ENCODE data around the gene PPIP5K1.

Gene PPIP5K1

GRCh38 chr15:43552986-43553385 is 37.0 kb downstream of the PPIP5K1 start:
- TF ChIP-seq ZFX (IDR thresholded peaks at IDR 0.05; ENCODE audit: borderline replicate concordance) (no peak), CTCF (IDR thresholded peaks at IDR 0.05) (no peak)
- no peak overlapping the region for H3K27ac ChIP-seq

- TF ChIP-seq CTCF (IDR thresholded peaks at IDR 0.05) (no peak), ZFX (IDR thresholded peaks at IDR 0.05; ENCODE audit: borderline replicate concordance) (no peak)
- H3K27ac ChIP-seq, result no peak overlapping the region
Observed at GRCh38 chr15:43552256-43552655, 37.8 kb downstream of the PPIP5K1 start.

GRCh38 chr15:43550527-43551363 is 39.3 kb downstream of the PPIP5K1 start:
- TF ChIP-seq ZFX (IDR thresholded peaks at IDR 0.05; ENCODE audit: borderline replicate concordance) (no peak), CTCF (IDR thresholded peaks at IDR 0.05) (no peak)

GRCh38 chr15:43547539-43547938 is 42.5 kb downstream of the PPIP5K1 start:
- no peak overlapping the region for H3K27ac ChIP-seq
- TF ChIP-seq ZFX (IDR thresholded peaks at IDR 0.05; ENCODE audit: borderline replicate concordance) (no peak), CTCF (IDR thresholded peaks at IDR 0.05) (no peak)

More at GRCh38 chr15:43550527-43551363, 39.3 kb downstream of the PPIP5K1 start:
- H3K27ac ChIP-seq, result no peak overlapping the region

- TF ChIP-seq CTCF (IDR thresholded peaks at IDR 0.05), result no peak
- no peak overlapping the region for H3K27ac ChIP-seq
Observed at GRCh38 chr15:43545426-43545825, 44.6 kb downstream of the PPIP5K1 start.

GRCh38 chr15:43544266-43544665 is 45.7 kb downstream of the PPIP5K1 start:
- no peak for TF ChIP-seq ZFX (IDR thresholded peaks at IDR 0.05; ENCODE audit: borderline replicate concordance)
- no peak for TF ChIP-seq CTCF (IDR thresholded peaks at IDR 0.05)

GRCh38 chr15:43541785-43542184 is 48.2 kb downstream of the PPIP5K1 start:
- no peak overlapping the region for H3K27ac ChIP-seq
- TF ChIP-seq ZFX (IDR thresholded peaks at IDR 0.05; ENCODE audit: borderline replicate concordance), result no peak
- TF ChIP-seq CTCF (IDR thresholded peaks at IDR 0.05), result no peak

More at GRCh38 chr15:43544266-43544665, 45.7 kb downstream of the PPIP5K1 start:
- no peak overlapping the region for H3K27ac ChIP-seq
